Thoracic aorta (tissue), 2 donors: ENCODE data around the gene CSTF2T. TPM values are rescaled to one million over a fixed set of nuclear protein-coding genes. Genes with fewer than 3 reads are reported as not detected.

ENCODE experiments used
- ATAC-seq: fragments of 150-250 bp; one replicate; pipeline ENCODE4 v1.8.0; 2017; ENCODE audit warnings: low read depth; ENCODE audit not compliant: insufficient number of reproducible peaks, low FRiP score
- DNase-seq: peaks from one replicate; pipeline ENCODE4 v3.0.0-alpha.2; 2020; ENCODE audit warnings: low spot score
- H3K27ac ChIP-seq, 2 donors: fragments of 200-600 bp; sonication (generic); 1 replicate in 1 of 2; 2 replicates in 1 of 2; pipeline ENCODE4 v1.5.1; 2016; ENCODE audit warnings: mild to moderate bottlenecking in 2 of 2, moderate library complexity in 2 of 2
- H3K27me3 ChIP-seq: fragments of 200-600 bp; sonication (generic); replicated peaks from 2 replicates; pipeline ENCODE4 v1.6.0; 2016; ENCODE audit warnings: mild to moderate bottlenecking; ENCODE audit not compliant: insufficient read depth
- H3K36me3 ChIP-seq: fragments of 200-600 bp; sonication (generic); one replicate; pipeline ENCODE4 v1.5.1; 2016
- H3K4me1 ChIP-seq, 2 donors: fragments of 200-600 bp; sonication (generic); 1 replicate in 1 of 2; 2 replicates in 1 of 2; pipeline versions ENCODE4 v1.5.1 to v1.6.0; 2016; ENCODE audit warnings: low read depth in 2 of 2, mild to moderate bottlenecking in 1 of 2; ENCODE audit not compliant: control insufficient read depth in 1 of 2
- H3K4me3 ChIP-seq: fragments of 200-600 bp; sonication (generic); 2 replicates; pipeline ENCODE4 v1.5.1; 2016; ENCODE audit warnings: mild to moderate bottlenecking
- H3K9me3 ChIP-seq: fragments of 200-600 bp; sonication (generic); 2 replicates; pipeline ENCODE4 v1.5.1; 2016
- total RNA-seq, 2 donors: library from RNA; depleted of rRNA; stranded (reverse); fragments of >200 nt; gene quantifications; one replicate each; pipeline versions ENCODE4 v1.1.0 to v1.2.3, GENCODE V29; 2016
- TF ChIP-seq, protein P1 (sequence below): fragments of 200-600 bp; sonication (generic); IDR thresholded peaks from one replicate; pipeline ENCODE4 v1.5.1; 2019; ENCODE audit warnings: antibody characterized with exemption

CSTF2T gene
- total RNA-seq, 2 donors from 2014 or later: 24.6 to 39.9 TPM

DNA sequence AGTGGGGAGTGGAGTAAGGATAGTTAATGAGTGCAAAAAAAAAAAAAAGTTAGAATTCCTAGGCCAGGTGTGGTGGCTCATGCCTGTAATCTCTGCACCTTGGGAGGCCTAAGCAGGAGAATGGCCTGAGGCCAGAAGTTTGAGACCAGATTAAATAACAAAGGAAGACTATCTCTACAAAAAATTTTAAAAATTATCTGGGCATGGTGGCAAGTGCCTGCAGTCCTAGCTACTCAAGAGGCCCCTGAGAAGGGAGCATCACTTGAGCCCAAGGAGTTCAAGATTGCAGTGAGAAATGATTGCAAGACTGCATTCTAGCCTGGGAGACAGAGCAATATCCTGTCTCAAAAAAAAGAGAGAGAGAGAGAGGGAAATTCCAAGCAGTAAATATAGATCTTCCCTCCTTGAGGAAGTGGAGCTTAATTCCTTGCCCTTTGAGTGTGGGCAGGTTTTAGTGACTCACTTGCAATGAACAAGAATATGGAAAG is 19.5 kb upstream of the CSTF2T start:
- DNase-seq (no peak), ATAC-seq (no peak)
- H3K27ac ChIP-seq: peak overlapping the region; percentile 89 to 90
- no peak overlapping the region for H3K4me3 ChIP-seq
- no peaks in the 10 kb centered on the region for H3K9me3 ChIP-seq
- TF ChIP-seq, protein P1, sequence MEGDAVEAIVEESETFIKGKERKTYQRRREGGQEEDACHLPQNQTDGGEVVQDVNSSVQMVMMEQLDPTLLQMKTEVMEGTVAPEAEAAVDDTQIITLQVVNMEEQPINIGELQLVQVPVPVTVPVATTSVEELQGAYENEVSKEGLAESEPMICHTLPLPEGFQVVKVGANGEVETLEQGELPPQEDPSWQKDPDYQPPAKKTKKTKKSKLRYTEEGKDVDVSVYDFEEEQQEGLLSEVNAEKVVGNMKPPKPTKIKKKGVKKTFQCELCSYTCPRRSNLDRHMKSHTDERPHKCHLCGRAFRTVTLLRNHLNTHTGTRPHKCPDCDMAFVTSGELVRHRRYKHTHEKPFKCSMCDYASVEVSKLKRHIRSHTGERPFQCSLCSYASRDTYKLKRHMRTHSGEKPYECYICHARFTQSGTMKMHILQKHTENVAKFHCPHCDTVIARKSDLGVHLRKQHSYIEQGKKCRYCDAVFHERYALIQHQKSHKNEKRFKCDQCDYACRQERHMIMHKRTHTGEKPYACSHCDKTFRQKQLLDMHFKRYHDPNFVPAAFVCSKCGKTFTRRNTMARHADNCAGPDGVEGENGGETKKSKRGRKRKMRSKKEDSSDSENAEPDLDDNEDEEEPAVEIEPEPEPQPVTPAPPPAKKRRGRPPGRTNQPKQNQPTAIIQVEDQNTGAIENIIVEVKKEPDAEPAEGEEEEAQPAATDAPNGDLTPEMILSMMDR: no peak
- peaks cover 40 to 72% of the 10 kb centered on the region in 2 donors for H3K4me1 ChIP-seq
- peaks cover 3% of the 10 kb centered on the region for H3K36me3 ChIP-seq
- no peaks in the 10 kb centered on the region for H3K27me3 ChIP-seq

DNA sequence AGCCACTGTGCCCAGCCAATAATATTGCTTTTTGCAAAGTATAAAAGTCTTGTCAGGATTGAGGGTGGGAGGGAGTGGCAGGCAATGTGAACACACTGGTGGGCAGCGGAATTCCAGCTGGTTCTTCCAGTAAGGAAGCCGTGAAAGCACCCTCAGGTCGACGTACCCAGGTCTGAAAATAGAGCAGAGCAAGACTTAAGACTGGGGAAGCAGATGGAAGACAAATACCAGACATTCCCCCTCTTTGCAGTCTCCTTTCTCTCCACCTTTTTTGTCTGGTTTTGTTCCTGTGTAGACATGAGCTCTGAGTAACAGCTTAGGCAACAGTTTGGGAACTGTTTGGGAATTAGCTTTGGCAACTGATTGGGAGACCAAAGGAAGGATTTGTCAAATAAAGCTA is 17.6 kb upstream of the CSTF2T start:
- Histone ChIP-seq H3K27ac (peak overlapping the region; percentile 89 to 90), H3K9me3 (no peaks in the 10 kb centered on the region), H3K4me3 (no peak overlapping the region), H3K36me3 (no peaks in the 10 kb centered on the region), H3K27me3 (no peaks in the 10 kb centered on the region), H3K4me1 (peaks cover 40 to 73% of the 10 kb centered on the region in 2 donors)
- peak; percentile 67 for ATAC-seq
- DNase-seq: peak; percentile 36
- TF ChIP-seq, protein P1: no peak

DNA sequence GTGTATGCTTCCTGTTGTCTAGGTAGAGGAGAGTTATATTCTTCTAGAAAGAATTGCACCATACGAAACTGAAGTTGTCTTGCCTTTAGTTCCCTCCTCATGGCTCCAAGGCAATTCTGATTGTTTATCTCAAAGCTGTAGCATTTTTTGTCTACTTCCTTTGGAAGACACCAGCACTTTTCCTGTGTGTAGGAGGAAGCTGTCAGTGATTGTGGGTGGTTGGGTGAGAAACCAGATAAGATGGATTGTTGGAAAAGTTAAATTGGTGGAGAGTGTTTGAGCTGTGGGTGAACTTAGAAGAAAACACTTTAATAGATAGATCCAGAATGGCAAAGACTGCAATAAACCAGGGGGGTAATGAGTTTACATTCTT is 12.1 kb upstream of the CSTF2T start:
- Histone ChIP-seq H3K36me3 (no peaks in the 10 kb centered on the region), H3K4me3 (no peak overlapping the region), H3K9me3 (no peaks in the 10 kb centered on the region), H3K4me1 (peaks cover 24 to 65% of the 10 kb centered on the region in 2 donors), H3K27ac (peak overlapping the region; percentile 78 to 82), H3K27me3 (no peaks in the 10 kb centered on the region)
- TF ChIP-seq, protein P1: no peak
- DNase-seq (no peak), ATAC-seq (no peak)

DNA sequence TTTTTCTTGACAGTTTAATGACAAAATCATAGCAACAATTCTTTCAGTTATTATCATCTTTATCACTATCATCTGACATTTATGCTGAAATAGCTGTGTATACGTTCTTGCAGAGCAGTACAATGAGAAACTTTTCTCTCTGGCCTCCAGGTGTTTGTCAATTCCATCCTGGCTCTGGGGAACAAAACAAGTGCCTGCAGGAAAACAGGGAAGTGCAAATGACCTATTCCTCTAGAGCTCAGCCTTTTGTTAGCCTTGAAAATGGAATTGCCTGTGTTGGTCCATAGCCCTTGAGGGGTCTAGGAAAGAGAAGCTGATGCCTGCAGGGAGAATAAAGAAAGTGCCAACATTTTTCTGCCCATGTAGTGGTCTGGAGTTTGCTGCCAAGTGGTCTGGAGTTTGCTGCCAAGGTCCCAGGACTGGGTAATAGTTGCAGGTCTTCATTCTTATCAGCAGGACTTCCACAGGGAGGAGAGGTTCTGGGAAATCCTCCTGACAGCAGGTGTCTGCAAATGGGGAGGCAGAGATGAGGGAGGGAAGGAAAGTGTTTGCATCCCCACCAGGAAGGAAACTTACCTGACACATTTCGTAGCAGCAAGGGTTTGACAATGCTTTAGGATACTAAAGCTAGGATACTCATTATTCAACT is 10.1 kb upstream of the CSTF2T start:
- peaks cover 33 to 70% of the 10 kb centered on the region in 2 donors for H3K4me1 ChIP-seq
- no peaks in the 10 kb centered on the region for H3K36me3 ChIP-seq
- DNase-seq (no peak), ATAC-seq (no peak)
- TF ChIP-seq, protein P1: no peak
- no peaks in the 10 kb centered on the region for H3K9me3 ChIP-seq
- H3K27me3 ChIP-seq: no peaks in the 10 kb centered on the region
- H3K4me3 ChIP-seq: no peak overlapping the region
- peak overlapping the region; percentile 78 to 82 for H3K27ac ChIP-seq

DNA sequence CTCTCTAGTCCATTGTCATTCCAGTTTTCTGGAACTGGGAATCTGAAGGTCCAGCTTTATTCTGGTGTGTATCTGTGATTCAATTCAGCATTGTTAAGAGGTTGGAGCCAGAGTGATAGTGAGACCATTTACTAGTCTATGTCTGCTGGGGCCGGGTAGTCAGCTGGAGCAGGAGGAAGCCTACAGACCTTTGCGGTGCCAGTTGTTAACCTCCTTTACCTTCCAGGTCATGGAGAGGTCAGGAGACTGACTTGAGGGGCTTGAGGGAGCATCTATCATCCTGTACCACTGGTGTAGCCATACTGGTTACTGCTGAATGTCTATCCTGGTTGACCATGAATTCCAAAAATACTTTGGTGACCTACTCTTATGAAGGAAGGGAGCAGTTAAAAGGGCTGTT is 9.2 kb upstream of the CSTF2T start:
- ATAC-seq (no peak), DNase-seq (no peak)
- TF ChIP-seq, protein P1: no peak
- no peaks in the 10 kb centered on the region for H3K27me3 ChIP-seq
- H3K4me3 ChIP-seq: no peak overlapping the region
- no peaks in the 10 kb centered on the region for H3K9me3 ChIP-seq
- peaks cover 33 to 74% of the 10 kb centered on the region in 2 donors for H3K4me1 ChIP-seq
- H3K36me3 ChIP-seq: no peaks in the 10 kb centered on the region
- peak overlapping the region; percentile 78 to 82 for H3K27ac ChIP-seq
